HCT116 (cell line): Measurements from ENCODE around the gene LPAR1. TPM values are rescaled to one million over a fixed set of nuclear protein-coding genes. Genes with fewer than 3 reads are reported as not detected.

ENCODE experiments used
- ATAC-seq: fragments of 200-7000 bp; cut with Tn5 transposase; 2 replicates; pipeline ENCODE4 v1.9.1; 2020; ENCODE audit warnings: mild to moderate bottlenecking, moderate library complexity
- BruUV-seq: library from RNA; stranded (reverse); fragments of 400-500 nt; replicated peaks from 2 replicates; lab custom pipeline; 2021; lab: Mats Ljungman, UMichigan
- CTCF ChIA-PET: fragments of 300-600 bp; sonication (Branson Sonifier 250); formaldehyde crosslinking; loops from one replicate; lab custom pipeline; 2021; ENCODE audit warnings: antibody characterized with exemption; lab: Charles Lee
- POLR2A ChIA-PET: fragments of 300-600, 350-600 bp; sonication (Branson Sonifier 250); formaldehyde crosslinking; loops from one replicate; lab custom pipeline; 2021; ENCODE audit warnings: antibody characterized with exemption; lab: Charles Lee
- RAD21 ChIA-PET, 2 experiments: fragments of 300-600 bp; sonication (Branson Sonifier 250); formaldehyde crosslinking; loops; one replicate each; lab custom pipeline; 2023; ENCODE audit warnings: low total read pairs in 2 of 2; ENCODE audit not compliant: uncharacterized antibody in 2 of 2, unreplicated experiment in 2 of 2, low non-redundant PET in 1 of 2; lab: Charles Lee
- DNase-seq: peaks from one replicate; pipeline ENCODE4 v3.0.0-alpha.2; 2010; ENCODE audit warnings: low read depth, low spot score
- H2AFZ ChIP-seq: fragments of 200-600 bp; shearing (Covaris generic), sonication (generic); 2 replicates; pipeline ENCODE4 v1.6.1; 2017; ENCODE audit warnings: low read depth, mixed run types, mixed read lengths, antibody characterized with exemption, low read length; ENCODE audit not compliant: poor library complexity, severe bottlenecking
- H3K27ac ChIP-seq: 2 replicates; pipeline ENCODE4 v1.5.1; 2012; ENCODE audit warnings: low read depth, low read length
- H3K27me3 ChIP-seq: fragments of 200-600 bp; sonication (generic); 2 replicates; pipeline ENCODE4 v1.6.1; 2016; ENCODE audit warnings: mixed run types, low read length, mixed read lengths; ENCODE audit not compliant: insufficient read depth
- H3K36me3 ChIP-seq, 2 experiments: fragments of 200-500 bp in 1 of 2; fragments of 200-600 bp in 1 of 2; sonication (Bioruptor generic) in 1 of 2; sonication (generic) in 1 of 2; 2 replicates each; pipeline versions ENCODE4 v1.5.1 to v1.6.1; 2014 to 2016; ENCODE audit warnings: low read length in 2 of 2, inconsistent platforms in 1 of 2, mixed read lengths in 1 of 2, mixed run types in 1 of 2; ENCODE audit not compliant: insufficient read depth in 2 of 2, control insufficient read depth in 1 of 2
- H3K4me1 ChIP-seq, 2 experiments: fragments of 200-600 bp in 1 of 2; sonication (generic) in 1 of 2; 2 replicates each; pipeline versions ENCODE4 v1.5.1 to v1.6.1; 2012 to 2017; ENCODE audit warnings: low read length in 2 of 2, inconsistent platforms in 1 of 2, mild to moderate bottlenecking in 1 of 2, mixed read lengths in 1 of 2, mixed run types in 1 of 2, moderate library complexity in 1 of 2; ENCODE audit not compliant: insufficient read depth in 2 of 2, control insufficient read depth in 1 of 2
- H3K4me2 ChIP-seq: fragments of 200-600 bp; sonication (generic); 2 replicates; pipeline ENCODE4 v1.6.1; 2017; ENCODE audit warnings: mixed run types, low read length, mixed read lengths
- H3K4me3 ChIP-seq, 2 experiments: fragments of 200-600 bp in 1 of 2; sonication (generic) in 1 of 2; replicated peaks in 1 of 2; 2 replicates each; pipeline ENCODE4 v1.5.1; 2011 to 2016; ENCODE audit warnings: low read length in 2 of 2, control low read depth in 1 of 2, low read depth in 1 of 2, mild to moderate bottlenecking in 1 of 2, mixed read lengths in 1 of 2, mixed run types in 1 of 2
- H3K79me2 ChIP-seq: fragments of 200-600 bp; sonication (generic); 2 replicates; pipeline ENCODE4 v1.6.1; 2017; ENCODE audit warnings: mild to moderate bottlenecking, mixed run types, low read length, moderate library complexity, mixed read lengths; ENCODE audit not compliant: insufficient read depth
- H3K9ac ChIP-seq: fragments of 200-600 bp; sonication (generic); 2 replicates; pipeline ENCODE4 v1.6.1; 2016; ENCODE audit warnings: low read length, mixed read lengths
- H3K9me2 ChIP-seq: fragments of 200-600 bp; sonication (generic), shearing (Covaris generic); 2 replicates; pipeline ENCODE4 v1.6.1; 2017; ENCODE audit warnings: mixed run types, mild to moderate bottlenecking, moderate library complexity; ENCODE audit not compliant: insufficient read depth
- H3K9me3 ChIP-seq, 2 experiments: fragments of 200-500 bp in 1 of 2; fragments of 200-600 bp in 1 of 2; sonication (Bioruptor generic) in 1 of 2; sonication (generic) in 1 of 2; 2 replicates each; pipeline ENCODE4 v1.6.1; 2014 to 2017; ENCODE audit warnings: low read length in 2 of 2, mixed read lengths in 2 of 2, inconsistent platforms in 1 of 2, low read depth in 1 of 2, mild to moderate bottlenecking in 1 of 2, mixed run types in 1 of 2, moderate library complexity in 1 of 2; ENCODE audit not compliant: control insufficient read depth in 1 of 2, insufficient read depth in 1 of 2
- H4K20me1 ChIP-seq: fragments of 200-600 bp; sonication (generic), shearing (Covaris generic); 2 replicates; pipeline ENCODE4 v1.6.1; 2017; ENCODE audit warnings: mixed run types, mild to moderate bottlenecking, moderate library complexity; ENCODE audit not compliant: insufficient read depth
- EGR1 ChIP-seq: IDR thresholded peaks from 2 replicates; pipeline ENCODE4 v1.6.1; 2012; ENCODE audit warnings: low read depth
- ELF1 ChIP-seq: IDR thresholded peaks from 2 replicates; pipeline ENCODE4 v1.6.1; 2012; ENCODE audit warnings: low read depth, borderline replicate concordance
- JUND ChIP-seq: IDR thresholded peaks from 2 replicates; pipeline ENCODE4 v1.6.1; 2012
- POLR2A ChIP-seq: IDR thresholded peaks from 2 replicates; pipeline ENCODE4 v1.7.0; 2011; ENCODE audit warnings: borderline replicate concordance; ENCODE audit not compliant: insufficient read depth, insufficient read length; ENCODE audit errors: extremely low read depth
- RAD21 ChIP-seq: IDR thresholded peaks from 2 replicates; pipeline ENCODE4 v1.6.1; 2012; ENCODE audit warnings: low read depth, mild to moderate bottlenecking
- TCF7L2 ChIP-seq: IDR thresholded peaks from 2 replicates; pipeline ENCODE4 v1.7.0; 2011; ENCODE audit warnings: borderline replicate concordance, inconsistent platforms; ENCODE audit not compliant: insufficient read depth, insufficient read length; ENCODE audit errors: extremely low read depth
- YY1 ChIP-seq: IDR thresholded peaks from 2 replicates; pipeline ENCODE4 v1.6.1; 2011; ENCODE audit warnings: low read length, low read depth, moderate library complexity, mild to moderate bottlenecking; ENCODE audit not compliant: insufficient replicate concordance; ENCODE audit errors: extremely low read depth
- ZNF274 ChIP-seq: fragments of 200-500 bp; sonication (Bioruptor generic); IDR thresholded peaks from 2 replicates; pipeline ENCODE4 v1.6.1; 2014; ENCODE audit warnings: mild to moderate bottlenecking, low read depth, low read length, inconsistent platforms
- intact Hi-C: fragments of 100-400 bp; cut with micrococcal nuclease; formaldehyde crosslinking; loops from 2 replicates; pipeline ENCODE4 v1.10.0; 2022
- total RNA-seq: library from RNA; stranded (reverse); gene quantifications from one replicate; pipeline ENCODE4 v1.2.1, GENCODE V29; 2021; ENCODE audit not compliant: unreplicated experiment
- TF ChIP-seq, protein P1 (sequence below): IDR thresholded peaks from 2 replicates; pipeline ENCODE4 v1.6.1; 2012; ENCODE audit warnings: low read depth

The LPAR1 gene
- total RNA-seq, 1 experiment from 2014 or later, result 7.4 TPM

DNA sequence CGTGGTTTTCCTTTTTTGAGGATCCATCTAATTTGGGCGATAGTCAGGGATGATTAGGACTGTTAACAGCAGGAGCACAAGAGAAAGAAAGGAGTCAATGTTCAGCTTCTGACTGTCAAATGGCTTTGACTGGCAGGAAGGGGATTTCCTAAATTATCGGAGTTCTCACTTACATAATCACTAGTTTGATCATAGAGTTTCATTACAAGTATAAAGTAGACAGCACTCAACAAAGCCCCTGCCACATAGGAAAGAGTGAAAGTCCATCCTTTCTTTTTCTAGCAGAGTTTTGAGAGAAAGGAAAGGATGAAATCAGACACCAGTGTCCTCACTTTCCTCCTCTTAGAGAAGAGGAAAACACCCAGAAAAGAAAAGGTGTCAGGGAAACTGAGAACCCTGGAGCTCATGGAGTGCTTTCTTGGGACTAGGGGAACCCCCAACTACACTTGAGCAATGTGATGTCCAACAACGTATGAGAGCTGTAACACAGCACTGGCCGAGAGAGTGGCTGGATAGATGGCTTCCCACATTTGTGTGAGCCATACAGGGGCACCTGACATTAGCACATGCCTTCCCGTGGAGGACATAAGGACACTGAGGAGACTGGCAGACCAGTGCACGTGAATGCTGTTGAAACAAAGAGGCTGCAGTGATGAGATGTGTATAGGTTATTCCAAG is 26.0 kb upstream of the LPAR1 start:
- Histone ChIP-seq H3K9me3 (no peaks in the 10 kb centered on the region), H3K27ac (no peak overlapping the region), H3K9ac (no peak overlapping the region), H3K4me3 (no peak overlapping the region), H4K20me1 (no peaks in the 10 kb centered on the region), H3K9me2 (no peaks in the 10 kb centered on the region), H3K4me2 (no peak overlapping the region), H3K4me1 (no peaks in the 10 kb centered on the region), H3K79me2 (no peaks in the 10 kb centered on the region), H3K27me3 (no peaks in the 10 kb centered on the region), H2AFZ (no peak overlapping the region), H3K36me3 (no peaks in the 10 kb centered on the region)
- RAD21 ChIA-PET, result no interaction called here
- TF ChIP-seq YY1 (no peak), RAD21 (no peak), TCF7L2 (no peak), ELF1 (no peak), POLR2A (no peak), EGR1 (no peak), JUND (no peak), ZNF274 (no peak)
- TF ChIP-seq, protein P1, sequence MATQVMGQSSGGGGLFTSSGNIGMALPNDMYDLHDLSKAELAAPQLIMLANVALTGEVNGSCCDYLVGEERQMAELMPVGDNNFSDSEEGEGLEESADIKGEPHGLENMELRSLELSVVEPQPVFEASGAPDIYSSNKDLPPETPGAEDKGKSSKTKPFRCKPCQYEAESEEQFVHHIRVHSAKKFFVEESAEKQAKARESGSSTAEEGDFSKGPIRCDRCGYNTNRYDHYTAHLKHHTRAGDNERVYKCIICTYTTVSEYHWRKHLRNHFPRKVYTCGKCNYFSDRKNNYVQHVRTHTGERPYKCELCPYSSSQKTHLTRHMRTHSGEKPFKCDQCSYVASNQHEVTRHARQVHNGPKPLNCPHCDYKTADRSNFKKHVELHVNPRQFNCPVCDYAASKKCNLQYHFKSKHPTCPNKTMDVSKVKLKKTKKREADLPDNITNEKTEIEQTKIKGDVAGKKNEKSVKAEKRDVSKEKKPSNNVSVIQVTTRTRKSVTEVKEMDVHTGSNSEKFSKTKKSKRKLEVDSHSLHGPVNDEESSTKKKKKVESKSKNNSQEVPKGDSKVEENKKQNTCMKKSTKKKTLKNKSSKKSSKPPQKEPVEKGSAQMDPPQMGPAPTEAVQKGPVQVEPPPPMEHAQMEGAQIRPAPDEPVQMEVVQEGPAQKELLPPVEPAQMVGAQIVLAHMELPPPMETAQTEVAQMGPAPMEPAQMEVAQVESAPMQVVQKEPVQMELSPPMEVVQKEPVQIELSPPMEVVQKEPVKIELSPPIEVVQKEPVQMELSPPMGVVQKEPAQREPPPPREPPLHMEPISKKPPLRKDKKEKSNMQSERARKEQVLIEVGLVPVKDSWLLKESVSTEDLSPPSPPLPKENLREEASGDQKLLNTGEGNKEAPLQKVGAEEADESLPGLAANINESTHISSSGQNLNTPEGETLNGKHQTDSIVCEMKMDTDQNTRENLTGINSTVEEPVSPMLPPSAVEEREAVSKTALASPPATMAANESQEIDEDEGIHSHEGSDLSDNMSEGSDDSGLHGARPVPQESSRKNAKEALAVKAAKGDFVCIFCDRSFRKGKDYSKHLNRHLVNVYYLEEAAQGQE, result no peak
- no peak for ATAC-seq
- CTCF ChIA-PET, result no interaction called here
- DNase-seq, result no peak
- POLR2A ChIA-PET, result interaction anchor here (0.6 kb wide), 1 partner anchor 475 kb away, joined by 3 read pairs; no protein-coding TSS in a partner anchor
- intact Hi-C loops, result loop anchor here (10.0 kb wide), 2 partner anchors 59 to 409 kb away; no protein-coding TSS in a partner anchor
- no TSS peak for BruUV-seq
